Hematopoietic multipotent progenitor cell (in vitro differentiated cells): Measurements from ENCODE around the gene KLF5. TPM values are rescaled to one million over a fixed set of nuclear protein-coding genes. Genes with fewer than 3 reads are reported as not detected.

ENCODE experiments used
- DNase-seq, 3 donors: peaks; one replicate each; pipeline ENCODE4 v3.0.0-alpha.2; 2011 to 2015; ENCODE audit warnings: low read depth in 2 of 3, low spot score in 2 of 3
- total RNA-seq: library from RNA; depleted of rRNA; stranded (reverse); fragments of >200 nt; gene quantifications from one replicate; pipeline ENCODE4 v1.2.3, GENCODE V29; 2012

Gene KLF5
- total RNA-seq, 1 donor, result 6.7 TPM

GRCh38 chr13:73059460-73060250 lies 850 bp downstream of the KLF5 start:
- DNase-seq, result peak; percentile 17 to 58 (median 48)

- DNase-seq, result peak in 1 of 3 donors; percentile 31
Observed at GRCh38 chr13:73060251-73061160, 1.7 kb downstream of the KLF5 start.

GRCh38 chr13:73061473-73061872 lies 2.7 kb downstream of the KLF5 start:
- DNase-seq, result no peak

- no peak for DNase-seq
Observed at GRCh38 chr13:73061876-73062275, 3.1 kb downstream of the KLF5 start.

GRCh38 chr13:73062468-73062867 lies 3.7 kb downstream of the KLF5 start:
- no peak for DNase-seq

GRCh38 chr13:73063166-73063565 lies 4.4 kb downstream of the KLF5 start:
- DNase-seq, result no peak

- peak in 1 of 3 donors; percentile 21 for DNase-seq
Observed at GRCh38 chr13:73065036-73065435, 6.2 kb downstream of the KLF5 start.

- DNase-seq, result no peak
Observed at GRCh38 chr13:73065665-73066340, 7.0 kb downstream of the KLF5 start.

GRCh38 chr13:73069206-73069805 lies 10.5 kb downstream of the KLF5 start:
- no peak for DNase-seq

- DNase-seq, result no peak
Observed at GRCh38 chr13:73070451-73071098, 11.8 kb downstream of the KLF5 start.

GRCh38 chr13:73072239-73072900 lies 13.6 kb downstream of the KLF5 start:
- no peak for DNase-seq

GRCh38 chr13:73073050-73073449 lies 14.2 kb downstream of the KLF5 start:
- DNase-seq, result no peak

GRCh38 chr13:73074014-73074413 lies 15.2 kb downstream of the KLF5 start:
- peak in 1 of 3 donors; percentile 42 for DNase-seq

- DNase-seq, result no peak
Observed at GRCh38 chr13:73074926-73075325, 16.1 kb downstream of the KLF5 start.

- DNase-seq, result no peak
Observed at GRCh38 chr13:73075546-73075945, 16.7 kb downstream of the KLF5 start.

- DNase-seq, result no peak
Observed at GRCh38 chr13:73075954-73076353, 17.1 kb downstream of the KLF5 start.

- no peak for DNase-seq
Observed at GRCh38 chr13:73077865-73078264, 19.1 kb downstream of the KLF5 start.

GRCh38 chr13:73079359-73079758 lies 20.6 kb downstream of the KLF5 start:
- DNase-seq, result no peak

GRCh38 chr13:73081256-73081915 lies 22.6 kb downstream of the KLF5 start:
- no peak for DNase-seq
